HepG2 (cell line): ENCODE measurements around the gene OSBPL10.

ENCODE experiments used
- BHLHE40 ChIP-seq: IDR thresholded peaks from 2 replicates; pipeline ENCODE4 v1.6.1; 2011; ENCODE audit warnings: low read length, improper control_type of control experiment
- KDM6A ChIP-seq: IDR thresholded peaks from 2 replicates; pipeline ENCODE4 v1.6.1; 2016; ENCODE audit warnings: low read depth
- NRL ChIP-seq: sonication (generic); formaldehyde crosslinking; IDR thresholded peaks from 2 replicates; pipeline ENCODE4 v1.5.0; 2020; ENCODE audit warnings: missing genetic modification reagents, mild to moderate bottlenecking, moderate library complexity, borderline replicate concordance
- POLR2AphosphoS5 ChIP-seq: IDR thresholded peaks from 2 replicates; pipeline ENCODE4 v1.6.1; 2012; ENCODE audit warnings: low read depth, low read length
- REPIN1 ChIP-seq: sonication (generic); formaldehyde crosslinking; IDR thresholded peaks from 2 replicates; pipeline ENCODE4 v1.8.0; 2022; ENCODE audit warnings: missing genetic modification reagents, low read depth, mild to moderate bottlenecking, borderline replicate concordance
- XBP1 ChIP-seq: sonication (generic); formaldehyde crosslinking; IDR thresholded peaks from 2 replicates; pipeline ENCODE4 v1.5.0; 2020; ENCODE audit warnings: missing genetic modification reagents
- TF ChIP-seq, protein P1 (sequence below): sonication (generic); formaldehyde crosslinking; IDR thresholded peaks from 2 replicates; pipeline ENCODE4 v1.5.0; 2020; ENCODE audit warnings: missing genetic modification reagents
- TF ChIP-seq, protein P2 (sequence below): IDR thresholded peaks from 2 replicates; pipeline ENCODE4 v1.6.1; 2016; ENCODE audit warnings: missing compliant biosample characterization, missing genetic modification reagents, borderline replicate concordance
- TF ChIP-seq, protein P3 (sequence below): sonication (generic); formaldehyde crosslinking; IDR thresholded peaks from 2 replicates; pipeline ENCODE4 v1.9.0; 2021; ENCODE audit warnings: missing genetic modification reagents, borderline replicate concordance

DNA sequence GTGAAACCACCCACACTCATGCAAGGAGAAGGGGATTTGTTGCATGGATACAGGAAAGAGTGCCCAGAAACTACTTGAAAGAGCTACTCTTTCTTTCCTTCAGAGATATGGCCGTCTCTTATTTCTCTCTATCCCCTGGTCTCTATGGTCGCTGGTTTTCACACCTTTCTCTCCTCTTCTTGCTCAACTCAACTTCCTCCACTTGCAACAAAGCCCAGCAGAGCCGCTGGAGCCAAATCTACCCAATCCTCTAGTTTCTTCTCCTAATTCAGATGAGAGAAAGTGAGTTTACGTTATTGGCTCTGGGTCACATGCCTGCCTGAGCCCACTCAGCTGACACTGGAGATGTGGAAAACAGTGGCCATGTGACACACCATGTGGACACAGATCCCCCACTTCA lies 215.2 kb downstream of the OSBPL10 start:
- no peak for TF ChIP-seq REPIN1 (CRISPR knock-in tag)
- TF ChIP-seq XBP1, result no peak
- TF ChIP-seq, protein P1, sequence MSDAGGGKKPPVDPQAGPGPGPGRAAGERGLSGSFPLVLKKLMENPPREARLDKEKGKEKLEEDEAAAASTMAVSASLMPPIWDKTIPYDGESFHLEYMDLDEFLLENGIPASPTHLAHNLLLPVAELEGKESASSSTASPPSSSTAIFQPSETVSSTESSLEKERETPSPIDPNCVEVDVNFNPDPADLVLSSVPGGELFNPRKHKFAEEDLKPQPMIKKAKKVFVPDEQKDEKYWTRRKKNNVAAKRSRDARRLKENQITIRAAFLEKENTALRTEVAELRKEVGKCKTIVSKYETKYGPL (CRISPR knock-in tag), result no peak
- TF ChIP-seq, protein P2, sequence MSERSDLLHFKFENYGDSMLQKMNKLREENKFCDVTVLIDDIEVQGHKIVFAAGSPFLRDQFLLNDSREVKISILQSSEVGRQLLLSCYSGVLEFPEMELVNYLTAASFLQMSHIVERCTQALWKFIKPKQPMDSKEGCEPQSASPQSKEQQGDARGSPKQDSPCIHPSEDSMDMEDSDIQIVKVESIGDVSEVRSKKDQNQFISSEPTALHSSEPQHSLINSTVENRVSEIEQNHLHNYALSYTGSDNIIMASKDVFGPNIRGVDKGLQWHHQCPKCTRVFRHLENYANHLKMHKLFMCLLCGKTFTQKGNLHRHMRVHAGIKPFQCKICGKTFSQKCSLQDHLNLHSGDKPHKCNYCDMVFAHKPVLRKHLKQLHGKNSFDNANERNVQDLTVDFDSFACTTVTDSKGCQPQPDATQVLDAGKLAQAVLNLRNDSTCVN (CRISPR knock-in tag), result no peak
- TF ChIP-seq POLR2AphosphoS5, result no peak
- no peak for TF ChIP-seq BHLHE40
- TF ChIP-seq, protein P3, sequence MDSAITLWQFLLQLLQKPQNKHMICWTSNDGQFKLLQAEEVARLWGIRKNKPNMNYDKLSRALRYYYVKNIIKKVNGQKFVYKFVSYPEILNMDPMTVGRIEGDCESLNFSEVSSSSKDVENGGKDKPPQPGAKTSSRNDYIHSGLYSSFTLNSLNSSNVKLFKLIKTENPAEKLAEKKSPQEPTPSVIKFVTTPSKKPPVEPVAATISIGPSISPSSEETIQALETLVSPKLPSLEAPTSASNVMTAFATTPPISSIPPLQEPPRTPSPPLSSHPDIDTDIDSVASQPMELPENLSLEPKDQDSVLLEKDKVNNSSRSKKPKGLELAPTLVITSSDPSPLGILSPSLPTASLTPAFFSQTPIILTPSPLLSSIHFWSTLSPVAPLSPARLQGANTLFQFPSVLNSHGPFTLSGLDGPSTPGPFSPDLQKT (CRISPR knock-in tag), result no peak
- no peak for TF ChIP-seq KDM6A (CRISPR knock-in tag)
- TF ChIP-seq NRL (CRISPR knock-in tag), result no peak
